ENCODE results near the gene SLAMF1. TPM values are rescaled to one million over a fixed set of nuclear protein-coding genes. Genes with fewer than 3 reads are reported as not detected.

SLAMF1 gene
- total and polyA plus RNA-seq, 11 donors, result 0.14 to 4.3 (median 0.60) TPM; not detected in 5

- Histone ChIP-seq H3K27ac (peak overlapping the region in 2 of 12 donors; percentile 33 to 93), H3K36me3 (no peaks in the 10 kb centered on the region), H3K9me3 (no peaks in the 10 kb centered on the region), H3K4me3 (peak overlapping the region in 1 of 12 donors; percentile 65), H3K4me1 (peaks cover 0 to 78% (median 0%) of the 10 kb centered on the region in 12 donors), H3K27me3 (peaks cover 0 to 3% (median 0%) of the 10 kb centered on the region in 9 donors)
- TF ChIP-seq POLR2A (IDR thresholded peaks at IDR 0.05), result no peak
- TF ChIP-seq, protein P1, sequence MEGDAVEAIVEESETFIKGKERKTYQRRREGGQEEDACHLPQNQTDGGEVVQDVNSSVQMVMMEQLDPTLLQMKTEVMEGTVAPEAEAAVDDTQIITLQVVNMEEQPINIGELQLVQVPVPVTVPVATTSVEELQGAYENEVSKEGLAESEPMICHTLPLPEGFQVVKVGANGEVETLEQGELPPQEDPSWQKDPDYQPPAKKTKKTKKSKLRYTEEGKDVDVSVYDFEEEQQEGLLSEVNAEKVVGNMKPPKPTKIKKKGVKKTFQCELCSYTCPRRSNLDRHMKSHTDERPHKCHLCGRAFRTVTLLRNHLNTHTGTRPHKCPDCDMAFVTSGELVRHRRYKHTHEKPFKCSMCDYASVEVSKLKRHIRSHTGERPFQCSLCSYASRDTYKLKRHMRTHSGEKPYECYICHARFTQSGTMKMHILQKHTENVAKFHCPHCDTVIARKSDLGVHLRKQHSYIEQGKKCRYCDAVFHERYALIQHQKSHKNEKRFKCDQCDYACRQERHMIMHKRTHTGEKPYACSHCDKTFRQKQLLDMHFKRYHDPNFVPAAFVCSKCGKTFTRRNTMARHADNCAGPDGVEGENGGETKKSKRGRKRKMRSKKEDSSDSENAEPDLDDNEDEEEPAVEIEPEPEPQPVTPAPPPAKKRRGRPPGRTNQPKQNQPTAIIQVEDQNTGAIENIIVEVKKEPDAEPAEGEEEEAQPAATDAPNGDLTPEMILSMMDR (IDR thresholded peaks at IDR 0.05), result no peak
- ATAC-seq (no peak), DNase-seq (no peak)
- 83 to 88% (median 87%) methylated on average over 3 of the region's 3 CpGs for WGBS, 4 donors
- intact Hi-C loops (cut with DNase I), result no loop called here
Measured at GRCh38 chr1:160576390-160576789, 70.5 kb downstream of the SLAMF1 start.

GRCh38 chr1:160575112-160575664 is 71.7 kb downstream of the SLAMF1 start:
- peaks cover 0 to 80% (median 0%) of the 10 kb centered on the region in 12 donors for H3K4me1 ChIP-seq
- 78 to 84% (median 80%) methylated on average over 5 of the region's 5 CpGs for WGBS, 4 donors
- no peaks in the 10 kb centered on the region for H3K36me3 ChIP-seq
- DNase-seq, result peak in 1 of 5 donors; percentile 28
- peak; percentile 58 to 83 (median 70) for ATAC-seq
- peak overlapping the region in 4 of 12 donors; percentile 22 to 93 (median 37) for H3K27ac ChIP-seq
- H3K27me3 ChIP-seq, result peaks cover 0 to 3% (median 0%) of the 10 kb centered on the region in 9 donors
- TF ChIP-seq POLR2A (IDR thresholded peaks at IDR 0.05), result no peak
- TF ChIP-seq, protein P1 (IDR thresholded peaks at IDR 0.05), result no peak
- H3K9me3 ChIP-seq, result no peaks in the 10 kb centered on the region
- intact Hi-C loops (cut with DNase I), result no loop called here
- peak overlapping the region in 1 of 12 donors; percentile 65 for H3K4me3 ChIP-seq

GRCh38 chr1:160570840-160571239 is 76.0 kb downstream of the SLAMF1 start:
- 75 to 81% (median 80%) methylated on average over 3 of the region's 3 CpGs for WGBS, 4 donors

DNA sequence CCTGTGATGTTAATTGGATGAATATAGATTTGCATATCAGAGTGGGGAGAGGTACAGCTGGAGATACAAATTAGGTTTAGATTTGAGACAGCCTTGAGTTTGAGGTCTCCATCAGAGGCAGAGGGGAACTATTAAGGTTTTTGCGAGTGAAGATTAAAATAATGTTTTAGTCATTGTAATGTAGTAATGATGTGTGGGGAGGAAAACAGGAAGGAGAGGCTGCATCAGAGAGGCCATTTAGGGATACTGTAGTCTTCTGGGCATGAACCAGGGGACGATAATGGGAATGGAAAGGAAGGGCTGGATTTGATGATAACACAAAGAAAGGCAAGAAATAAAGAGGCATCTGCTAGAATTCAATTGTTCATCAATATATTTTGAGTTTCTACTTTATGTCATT is 77.0 kb downstream of the SLAMF1 start:
- Histone ChIP-seq H3K4me3 (no peak overlapping the region), H3K27me3 (peaks cover 0 to 3% (median 0%) of the 10 kb centered on the region in 9 donors), H3K4me1 (peaks cover 0 to 98% (median 0%) of the 10 kb centered on the region in 12 donors), H3K9me3 (no peaks in the 10 kb centered on the region), H3K36me3 (peaks cover 0 to 3% (median 0%) of the 10 kb centered on the region in 9 donors), H3K27ac (peak overlapping the region in 1 of 12 donors; percentile 76)
- 56 to 76% (median 64%) methylated on average over 2 of the region's 2 CpGs for WGBS, 4 donors
- DNase-seq (no peak), ATAC-seq (no peak)
- TF ChIP-seq, protein P1 (IDR thresholded peaks at IDR 0.05), result no peak
- no peak for TF ChIP-seq POLR2A (IDR thresholded peaks at IDR 0.05)
- intact Hi-C loops (cut with DNase I), result no loop called here

More at GRCh38 chr1:160570840-160571239, 76.0 kb downstream of the SLAMF1 start:
- peaks cover 0 to 3% (median 0%) of the 10 kb centered on the region in 9 donors for H3K27me3 ChIP-seq
- no peak for TF ChIP-seq POLR2A (IDR thresholded peaks at IDR 0.05)
- TF ChIP-seq, protein P1 (IDR thresholded peaks at IDR 0.05), result no peak
- peak in 1 of 4 donors; percentile 51 for ATAC-seq
- H3K4me1 ChIP-seq, result peaks cover 0 to 98% (median 0%) of the 10 kb centered on the region in 12 donors
- intact Hi-C loops (cut with DNase I), result no loop called here
- H3K4me3 ChIP-seq, result no peak overlapping the region
- H3K36me3 ChIP-seq, result no peaks in the 10 kb centered on the region
- H3K27ac ChIP-seq, result peak overlapping the region in 1 of 12 donors; percentile 76
- no peaks in the 10 kb centered on the region for H3K9me3 ChIP-seq
- no peak for DNase-seq
